Neural cell (in vitro differentiated cells): ENCODE data around the gene INPP5F.

Source experiments
- CTCF ChIP-seq: fragments of 450-650 bp; IDR thresholded peaks from 2 replicates; pipeline ENCODE4 v1.5.1; 2014; ENCODE audit warnings: antibody characterized with exemption, mild to moderate bottlenecking, moderate library complexity; ENCODE audit not compliant: poor library complexity, severe bottlenecking
- MXI1 ChIP-seq: fragments of 450-650 bp; conservative IDR thresholded peaks from 2 replicates; pipeline ENCODE4 v1.6.1; 2014; ENCODE audit warnings: antibody characterized with exemption, mild to moderate bottlenecking; ENCODE audit not compliant: poor library complexity, severe bottlenecking
- RAD21 ChIP-seq: fragments of 450-650 bp; conservative IDR thresholded peaks from 2 replicates; pipeline ENCODE4 v1.6.1; 2014; ENCODE audit warnings: antibody characterized with exemption, mild to moderate bottlenecking, moderate library complexity
- REST ChIP-seq: IDR thresholded peaks from 2 replicates; pipeline ENCODE4 v1.6.1; 2012; ENCODE audit warnings: borderline replicate concordance
- SMC3 ChIP-seq: fragments of 450-650 bp; conservative IDR thresholded peaks from 2 replicates; pipeline ENCODE4 v1.6.1; 2014; ENCODE audit warnings: antibody characterized with exemption, mild to moderate bottlenecking, moderate library complexity; ENCODE audit not compliant: poor library complexity

GRCh38 chr10:119723161-119723560, 2.7 kb upstream of the INPP5F start:
- no peak for TF ChIP-seq MXI1
- no peak for TF ChIP-seq CTCF
- no peak for TF ChIP-seq REST
- TF ChIP-seq SMC3: no peak
- no peak for TF ChIP-seq RAD21
